ENCODE results near the gene CHRNA9.

CHRNA9 gene

DNA sequence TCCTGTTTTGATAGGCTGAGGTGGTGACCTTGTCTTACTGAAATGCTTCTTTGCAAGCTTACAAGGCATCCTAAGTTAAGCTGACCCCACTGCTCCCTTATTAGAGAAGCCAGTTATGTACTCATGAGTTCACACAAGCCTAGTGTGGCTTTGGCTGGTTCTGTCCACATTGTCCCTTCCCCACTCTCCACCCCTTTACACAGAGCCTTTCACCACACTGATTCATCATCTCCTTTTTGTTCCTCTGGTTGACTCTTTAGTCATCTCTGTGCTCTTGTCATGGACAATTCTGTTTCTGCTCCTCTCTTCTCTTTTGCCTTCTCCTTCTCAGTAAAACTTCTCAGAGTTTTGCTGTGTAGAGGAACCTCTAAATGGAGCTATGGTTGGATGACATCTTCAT is 4.9 kb downstream of the CHRNA9 start:
- DNase-seq (ENCODE audit: low read depth) = no peak

DNA sequence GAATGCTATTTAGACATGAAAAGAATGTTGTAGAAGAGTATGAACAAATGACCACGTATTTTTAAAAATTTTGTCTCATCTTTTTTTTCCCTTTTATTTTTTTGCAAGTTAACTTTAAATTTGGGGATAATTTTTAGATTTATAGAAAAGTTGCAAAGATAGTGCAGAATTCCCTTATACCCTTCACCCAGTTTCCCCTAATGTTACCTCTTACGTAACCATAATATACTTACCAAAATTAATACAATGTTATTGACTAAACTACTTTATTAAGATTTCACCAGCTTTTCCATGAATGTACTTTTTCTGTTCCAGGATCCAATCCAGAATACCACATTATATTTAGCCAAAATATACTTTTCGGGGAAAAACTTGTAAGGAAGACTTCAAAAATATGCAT is 12.3 kb downstream of the CHRNA9 start:
- no peak for DNase-seq (ENCODE audit: low read depth)

DNA sequence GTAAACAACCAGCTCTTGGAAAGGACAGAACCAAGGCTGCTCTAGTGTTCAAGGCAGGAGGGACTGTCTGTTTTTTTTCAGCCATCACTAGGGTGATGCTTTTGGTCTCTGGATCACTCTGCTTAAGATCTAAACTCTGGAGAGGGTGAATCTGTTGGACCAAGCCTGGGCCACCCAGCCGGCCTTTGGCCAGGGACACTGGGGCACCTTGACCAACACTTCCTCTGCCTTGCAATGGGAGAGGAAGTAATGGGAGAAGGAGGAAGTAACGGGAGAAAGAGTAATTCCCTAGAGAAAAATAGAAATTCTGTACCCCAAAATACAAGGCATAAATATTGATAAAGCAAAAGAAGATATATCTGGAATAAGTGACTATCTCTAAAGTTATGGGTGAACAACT is 12.9 kb downstream of the CHRNA9 start:
- DNase-seq (ENCODE audit: low read depth) = no peak

DNA sequence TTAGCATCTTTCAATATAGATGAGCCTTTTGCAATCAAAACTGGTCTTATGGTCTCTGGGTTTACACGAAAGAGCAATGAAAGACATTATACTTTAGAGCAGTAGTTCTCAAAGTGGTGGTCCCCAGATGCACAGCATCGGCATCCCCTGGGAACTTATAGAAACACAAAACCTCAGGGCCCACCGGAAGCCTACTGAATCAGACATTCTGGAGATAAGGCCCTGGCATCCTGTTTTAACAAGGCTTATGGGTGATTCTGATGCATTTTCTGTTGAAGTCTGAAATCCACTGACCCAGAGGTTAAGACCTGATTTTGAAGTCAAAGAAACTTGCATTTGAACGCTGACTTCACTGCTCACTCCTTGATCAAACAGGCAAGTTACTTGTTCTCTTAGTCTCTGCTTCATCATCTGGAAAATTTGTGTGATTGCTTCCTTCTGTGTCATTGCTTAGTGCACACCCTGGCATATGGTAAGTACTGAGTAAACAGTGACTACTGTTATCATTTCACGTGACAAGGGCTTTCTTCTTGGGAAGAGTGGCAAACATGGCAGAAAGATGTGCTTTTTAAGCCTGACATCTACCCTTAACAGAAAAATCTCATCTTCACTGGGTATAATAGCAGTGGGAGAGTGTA is 14.5 kb downstream of the CHRNA9 start:
- no peak for DNase-seq (ENCODE audit: low read depth)

DNA sequence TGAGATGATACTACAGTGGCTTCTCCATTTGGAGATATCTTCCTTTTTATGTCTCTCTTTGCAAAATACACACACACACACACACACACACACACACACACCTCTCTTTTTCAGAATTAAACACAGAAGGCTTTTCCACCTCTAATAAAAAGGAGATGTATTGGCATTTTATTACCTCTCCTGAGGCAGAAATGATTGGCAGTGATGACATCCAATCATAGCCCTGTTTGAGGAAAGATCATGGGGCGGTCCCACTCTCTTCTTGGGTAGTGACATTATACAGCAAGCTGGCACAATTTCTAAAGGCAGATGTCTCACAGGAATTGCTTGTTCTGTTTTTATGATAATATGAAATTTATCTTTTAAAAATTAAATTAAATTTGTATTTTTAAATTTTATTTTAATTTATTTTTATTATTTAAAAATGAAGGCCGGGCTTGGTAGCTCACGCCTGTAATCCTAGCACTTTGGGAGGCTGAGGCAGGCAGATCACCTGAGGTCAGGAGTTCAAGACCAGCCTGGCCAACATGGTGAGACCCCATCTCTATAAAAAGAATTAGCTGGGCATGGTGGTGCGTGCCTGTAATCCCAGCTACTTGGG is 15.6 kb downstream of the CHRNA9 start:
- no peak for DNase-seq (ENCODE audit: low read depth)

DNA sequence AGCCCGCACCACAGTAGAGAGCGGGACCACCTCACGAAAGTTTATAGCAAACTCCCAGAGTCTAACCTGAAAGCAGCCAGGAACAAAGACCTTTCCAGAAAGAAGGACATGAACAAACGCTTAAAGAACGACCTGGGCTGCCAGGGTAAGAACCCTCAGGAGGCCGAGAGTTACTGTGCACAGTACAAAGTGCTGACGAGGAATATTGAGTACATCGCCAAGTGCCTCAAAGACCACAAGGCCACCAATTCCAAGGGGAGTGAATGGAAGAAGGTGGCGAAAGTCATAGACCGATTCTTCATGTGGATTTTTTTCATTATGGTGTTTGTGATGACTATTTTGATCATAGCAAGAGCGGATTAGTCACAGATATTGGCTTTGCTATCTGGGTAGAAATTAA is 19.0 kb downstream of the CHRNA9 start:
- DNase-seq (ENCODE audit: low read depth) = no peak

DNA sequence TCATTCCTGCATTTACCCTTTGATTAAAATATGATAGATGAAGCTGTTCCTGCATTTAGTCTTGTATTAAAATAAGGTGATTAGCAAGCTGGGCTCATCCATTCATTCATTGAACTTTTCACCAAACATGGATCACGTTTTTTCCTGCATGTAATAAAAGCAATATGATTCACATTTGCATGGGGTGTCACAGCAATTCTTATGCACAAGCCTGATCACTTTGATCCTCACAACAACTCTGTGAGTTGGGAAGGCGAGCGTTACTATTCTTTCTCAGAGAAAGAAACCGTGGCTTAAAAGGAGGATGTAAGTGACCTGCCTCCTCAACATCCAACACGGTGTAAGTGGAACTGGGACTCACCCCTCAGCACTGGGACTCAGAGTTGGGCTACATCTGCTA is 20.0 kb downstream of the CHRNA9 start:
- DNase-seq (ENCODE audit: low read depth) = no peak

DNA sequence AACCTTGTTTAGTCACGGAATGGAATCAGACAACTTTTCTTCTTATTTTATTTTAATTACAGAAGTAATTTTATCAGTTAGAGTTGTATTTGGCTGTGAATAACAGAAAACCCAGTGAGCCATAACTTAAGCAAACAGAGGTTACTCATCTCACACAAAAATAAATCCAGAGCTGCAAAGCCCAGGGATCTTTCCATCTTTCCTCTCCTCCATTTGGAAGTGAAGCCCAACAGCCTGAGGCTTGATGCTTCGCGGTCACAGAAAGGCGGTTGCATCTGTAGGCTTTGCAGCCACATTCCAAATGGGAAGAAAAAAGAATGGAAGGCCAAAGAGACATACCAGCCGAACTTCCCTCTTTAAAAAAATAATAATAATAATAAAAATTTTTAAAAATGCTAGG is 22.6 kb downstream of the CHRNA9 start:
- no peak for DNase-seq (ENCODE audit: low read depth)

DNA sequence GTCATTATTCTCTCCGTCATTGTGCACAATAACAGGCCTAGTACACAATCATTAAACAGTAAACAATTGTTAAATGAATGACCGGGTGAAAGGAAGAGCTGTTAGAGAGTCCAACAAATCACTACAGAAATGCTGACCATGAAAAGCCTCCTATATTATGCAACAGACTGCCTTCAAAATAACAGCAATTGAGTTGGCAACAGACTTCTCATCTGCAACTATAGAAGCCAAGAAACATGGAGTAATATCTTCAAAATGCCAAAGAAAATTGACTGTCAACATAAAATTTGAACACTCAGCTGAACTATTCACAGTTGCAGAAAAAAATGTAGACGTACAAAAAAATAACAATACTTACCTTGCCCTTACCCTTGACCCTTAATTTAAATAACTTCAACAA is 26.2 kb downstream of the CHRNA9 start:
- no peak for DNase-seq (ENCODE audit: low read depth)

DNA sequence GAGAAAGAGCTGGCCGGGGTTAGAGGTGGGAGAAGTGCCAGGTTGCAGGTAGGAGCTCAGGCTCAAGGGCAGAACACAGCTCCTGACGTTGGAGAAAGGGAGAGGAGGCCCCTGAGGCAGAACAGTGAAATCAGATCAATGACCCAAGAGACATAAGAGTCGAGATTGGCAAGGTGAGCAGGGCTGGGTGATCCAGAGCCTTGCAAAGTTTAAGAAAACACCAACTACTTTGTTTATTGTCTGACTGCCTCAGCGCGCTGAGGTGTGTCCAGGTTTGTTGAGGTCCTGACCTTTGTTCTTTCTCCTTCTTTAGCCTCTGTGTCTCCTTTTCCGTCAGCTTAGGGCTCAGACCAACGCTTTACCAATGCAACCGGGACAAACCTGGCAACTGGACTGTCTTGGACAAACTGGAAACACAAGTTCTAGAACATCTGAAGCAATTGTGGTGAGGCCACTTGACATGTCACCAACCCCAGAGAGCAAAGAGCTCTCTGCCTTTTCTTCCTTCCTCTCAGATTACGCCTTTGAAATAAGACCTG is 28.3 kb downstream of the CHRNA9 start:
- DNase-seq (ENCODE audit: low read depth) = no peak

DNA sequence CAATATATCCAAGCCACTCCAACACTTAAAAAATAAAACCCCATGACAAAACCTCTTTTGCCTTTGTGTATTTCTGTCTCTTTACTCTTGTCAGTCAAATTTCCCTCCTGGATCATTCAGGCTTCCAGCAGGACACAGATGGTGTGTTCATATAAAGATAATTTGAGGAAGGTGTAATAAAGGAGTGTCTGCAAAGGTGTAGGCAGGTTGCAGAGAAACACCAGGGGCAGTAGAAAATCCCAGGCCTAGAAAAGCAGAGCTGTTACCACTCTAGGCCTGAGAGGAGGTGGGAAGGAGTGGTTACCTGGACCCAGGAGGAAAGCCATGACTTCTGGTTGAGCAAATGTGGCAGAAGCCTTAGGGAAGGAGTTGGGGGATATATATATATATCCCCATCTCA is 28.8 kb downstream of the CHRNA9 start:
- no peak for DNase-seq (ENCODE audit: low read depth)

DNA sequence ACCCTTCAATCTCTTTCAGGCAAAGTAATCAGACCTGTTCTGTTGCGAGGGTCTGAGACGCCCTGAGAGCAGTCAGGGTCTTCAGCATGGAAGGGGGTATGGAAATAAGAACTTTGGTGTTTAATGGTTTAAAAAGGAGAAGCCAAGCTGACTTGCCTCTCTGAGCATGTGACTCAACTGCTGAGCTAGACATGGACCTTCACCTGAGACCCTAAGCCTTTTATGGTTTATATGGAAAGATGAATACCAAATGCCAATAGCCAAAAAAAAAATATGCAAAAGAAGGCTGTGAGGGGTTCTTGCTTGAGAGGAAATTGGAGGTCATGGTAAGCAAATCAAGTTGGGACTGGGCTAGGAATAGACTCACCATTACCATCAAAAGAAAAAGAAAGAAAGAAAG is 30.6 kb downstream of the CHRNA9 start:
- DNase-seq (ENCODE audit: low read depth) = no peak

DNA sequence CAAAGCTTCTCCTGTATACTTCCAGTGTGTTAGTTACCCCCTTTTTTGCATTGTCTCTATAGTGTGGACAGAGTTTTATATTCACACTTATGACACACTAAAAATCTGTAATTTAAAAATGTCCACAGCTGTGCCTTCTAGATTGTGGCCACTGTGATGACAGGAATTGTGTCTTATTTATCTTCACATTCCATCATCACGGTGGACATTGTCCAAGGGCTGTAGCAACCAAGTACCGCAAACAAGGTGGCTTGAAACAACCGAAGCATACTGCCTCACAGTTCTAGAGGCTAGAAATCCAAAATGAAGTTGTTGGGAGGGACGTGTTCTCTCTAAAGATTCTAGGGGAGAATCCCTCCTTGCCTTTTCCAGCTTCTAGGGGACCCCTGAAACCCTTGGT is 32.3 kb downstream of the CHRNA9 start:
- DNase-seq (ENCODE audit: low read depth) = no peak

DNA sequence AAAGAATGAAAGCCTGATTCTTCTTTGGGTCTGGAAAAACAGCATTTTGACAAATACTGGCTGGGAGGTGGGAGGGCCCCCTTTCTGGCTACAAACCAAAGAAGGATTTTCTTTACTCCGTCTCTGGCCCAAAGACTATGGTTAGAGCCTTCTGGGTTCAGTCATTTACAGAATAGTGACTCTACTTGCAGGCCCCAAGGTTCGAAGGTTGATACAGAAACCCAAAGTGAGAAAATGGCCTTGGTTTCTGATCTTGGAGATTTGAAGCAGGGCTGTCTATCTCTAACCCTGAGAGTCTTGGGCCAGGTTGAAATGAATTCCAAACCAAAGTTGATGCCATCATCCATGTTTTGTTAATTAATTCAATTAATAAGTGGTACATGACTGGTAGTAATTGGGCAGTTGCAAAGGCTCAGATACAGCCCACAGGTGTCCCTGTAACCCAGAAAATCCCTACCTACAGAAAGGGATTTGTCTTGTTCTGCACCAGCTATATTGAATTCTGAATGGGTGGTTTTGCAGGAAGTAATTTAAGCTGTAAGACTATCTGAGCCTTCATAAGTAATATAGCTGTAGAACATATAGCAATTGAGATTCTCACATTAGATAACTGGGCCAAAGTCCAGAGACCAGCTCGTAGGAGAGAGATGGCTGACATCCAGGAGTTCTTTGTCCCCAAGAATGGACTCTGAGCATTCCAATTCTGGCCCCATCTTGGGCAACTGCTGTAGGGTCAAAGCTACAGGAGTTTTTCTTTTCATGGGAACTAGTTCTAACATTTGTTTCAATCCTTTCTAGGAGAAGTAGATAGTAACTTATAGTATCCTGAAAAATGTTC is 34.5 kb downstream of the CHRNA9 start:
- no peak for DNase-seq (ENCODE audit: low read depth)

DNA sequence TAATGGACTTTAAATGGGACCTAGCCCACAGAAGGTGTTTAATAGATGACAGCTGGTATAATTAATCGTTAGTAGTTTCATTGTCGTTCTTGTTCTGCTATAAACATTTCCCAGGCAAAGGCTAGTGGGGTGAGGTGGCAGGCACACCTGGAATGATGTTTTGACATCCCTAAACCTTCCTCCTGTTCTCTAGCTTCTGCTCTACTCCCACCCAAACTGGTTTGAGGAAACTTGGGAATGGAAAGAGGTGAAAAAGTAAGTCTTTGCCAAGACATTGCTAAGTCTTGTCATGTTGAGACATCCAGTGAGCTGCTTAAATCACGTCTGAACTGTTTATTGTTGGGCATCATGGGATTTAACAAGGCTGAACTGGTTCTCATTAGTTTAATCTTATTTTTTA is 37.5 kb downstream of the CHRNA9 start:
- no peak for DNase-seq (ENCODE audit: low read depth)

DNA sequence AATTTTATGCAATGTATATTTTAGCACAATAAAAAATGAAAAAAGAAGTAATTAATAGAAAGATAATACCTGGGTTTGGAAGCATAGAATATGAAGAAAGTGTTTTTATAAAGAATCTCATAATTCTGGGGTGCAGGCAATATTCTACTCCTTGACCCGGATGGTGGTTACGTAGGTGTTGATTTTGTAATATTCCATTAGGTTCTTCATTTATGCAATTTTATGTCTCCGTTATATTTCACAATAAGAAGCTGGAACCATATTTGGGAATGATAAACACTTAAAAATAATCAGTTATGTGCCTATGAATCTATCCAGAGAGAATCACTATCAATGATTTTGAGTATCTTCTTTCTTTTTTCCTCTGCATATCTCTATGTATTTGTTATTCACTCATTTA is 38.5 kb downstream of the CHRNA9 start:
- no peak for DNase-seq (ENCODE audit: low read depth)

DNA sequence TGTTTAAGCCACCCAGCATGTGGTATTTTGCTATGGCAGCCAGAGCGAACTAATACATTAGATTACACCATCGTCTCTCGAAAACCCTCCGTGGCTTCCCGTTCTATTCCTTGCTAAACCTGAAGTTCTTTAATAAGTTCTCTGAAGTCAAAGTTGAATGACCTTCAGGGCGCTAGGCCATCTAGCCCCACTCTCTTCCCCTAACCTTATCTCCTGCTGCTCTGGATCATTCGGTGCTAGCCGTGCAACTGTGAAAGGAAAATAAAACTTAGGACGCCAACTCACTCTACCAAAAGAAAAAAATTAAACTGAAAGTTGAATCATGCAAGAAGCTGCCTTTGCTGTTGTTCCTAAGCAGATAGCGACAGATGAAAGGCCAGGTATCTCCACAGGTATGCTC is 40.0 kb downstream of the CHRNA9 start:
- DNase-seq (ENCODE audit: low read depth) = no peak

DNA sequence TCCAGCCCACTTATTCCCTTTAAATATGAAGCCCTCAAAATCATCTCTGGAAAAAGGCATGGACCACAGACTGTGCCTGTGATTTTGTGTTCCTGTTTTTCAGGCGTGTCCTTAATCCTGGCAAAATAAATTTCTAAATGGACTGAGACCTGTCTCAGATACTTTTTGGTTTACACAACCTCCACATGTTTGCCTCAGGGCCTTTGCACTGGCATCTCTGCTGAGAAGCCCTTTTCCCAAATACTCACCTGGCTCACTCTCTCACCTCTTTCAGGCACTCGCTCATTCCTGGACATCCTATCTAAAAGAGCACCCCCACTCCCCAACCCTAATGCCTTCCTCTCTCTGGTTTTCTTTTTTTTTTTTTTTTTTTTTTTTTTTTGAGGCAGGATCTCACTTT is 40.5 kb downstream of the CHRNA9 start:
- DNase-seq (ENCODE audit: low read depth) = no peak

DNA sequence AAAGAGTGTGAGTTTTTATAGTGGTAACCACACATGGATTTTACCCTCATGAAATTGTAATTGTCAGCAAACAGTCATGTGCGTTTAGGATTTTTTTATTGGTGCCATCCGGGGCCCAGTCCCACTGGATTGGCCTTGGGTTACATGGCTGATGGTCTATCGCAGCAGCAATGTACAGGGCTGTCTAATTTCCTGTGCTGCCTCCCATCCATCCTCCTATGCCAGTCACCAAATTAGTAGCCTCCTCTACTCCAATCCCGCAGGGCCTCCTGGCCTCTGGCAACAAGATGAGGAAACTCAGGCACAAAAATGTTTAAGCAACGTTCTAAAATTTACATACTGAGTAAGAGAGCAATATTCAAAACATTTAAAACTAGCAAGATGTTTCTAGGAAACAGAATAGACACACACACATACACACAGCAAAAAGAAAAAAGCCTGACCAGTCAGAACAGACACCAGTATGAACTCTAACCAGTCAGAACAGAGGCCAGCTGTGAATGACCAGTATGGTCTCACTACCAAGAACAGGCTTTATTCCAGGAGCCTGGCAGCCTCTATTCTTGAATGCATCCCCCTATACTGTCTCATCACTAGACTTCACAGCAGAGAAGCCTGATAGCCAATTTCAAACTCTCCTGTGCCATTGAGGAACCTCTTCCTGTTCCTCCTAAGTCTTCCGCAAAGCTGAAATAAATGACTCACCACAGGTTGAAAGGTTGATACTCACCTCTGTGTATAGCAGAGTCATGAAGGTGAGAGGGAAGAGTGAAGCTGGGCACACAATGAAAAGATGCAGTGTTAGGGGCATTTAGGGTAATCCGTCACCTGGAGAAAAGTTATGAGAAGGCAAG is 42.6 kb downstream of the CHRNA9 start:
- no peak for DNase-seq (ENCODE audit: low read depth)

DNA sequence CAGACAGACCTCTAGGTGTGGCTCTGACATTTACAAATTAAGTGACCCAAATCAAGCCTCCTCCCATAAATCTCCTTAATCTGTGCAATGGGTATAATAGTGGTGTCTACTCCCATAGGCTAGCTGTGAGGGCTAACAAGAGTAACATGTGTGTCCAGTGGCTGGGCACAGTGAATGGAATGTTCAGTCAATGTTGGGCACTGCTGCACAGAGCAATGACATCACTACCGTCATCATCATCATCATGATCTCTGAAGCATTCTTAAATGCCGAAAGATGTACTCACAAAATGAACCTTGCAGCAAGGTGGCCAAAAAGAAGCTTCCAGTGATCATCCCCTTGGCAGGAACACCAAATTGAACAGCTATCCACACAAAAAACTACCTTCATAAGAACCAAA is 43.5 kb downstream of the CHRNA9 start:
- DNase-seq (ENCODE audit: low read depth) = no peak

DNA sequence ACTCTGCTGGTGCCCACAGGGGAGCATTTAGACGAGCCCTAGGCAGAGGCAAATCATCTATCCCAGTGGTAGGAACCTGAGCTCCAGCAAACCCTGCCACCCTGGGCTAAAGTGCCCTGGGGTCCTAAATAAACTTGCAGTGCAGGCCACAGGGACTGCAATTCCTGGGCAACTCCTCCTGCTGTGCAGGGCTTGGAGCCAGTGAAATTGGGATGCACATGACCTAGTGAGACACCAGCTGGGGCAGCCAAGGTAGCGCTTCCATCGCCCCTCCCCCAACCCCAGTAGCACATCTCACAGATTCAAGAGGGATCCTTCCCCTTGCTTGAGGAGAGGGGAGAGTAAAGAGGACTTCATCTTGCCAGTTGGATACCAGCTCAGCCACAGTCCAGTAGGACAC is 44.1 kb downstream of the CHRNA9 start:
- no peak for DNase-seq (ENCODE audit: low read depth)

DNA sequence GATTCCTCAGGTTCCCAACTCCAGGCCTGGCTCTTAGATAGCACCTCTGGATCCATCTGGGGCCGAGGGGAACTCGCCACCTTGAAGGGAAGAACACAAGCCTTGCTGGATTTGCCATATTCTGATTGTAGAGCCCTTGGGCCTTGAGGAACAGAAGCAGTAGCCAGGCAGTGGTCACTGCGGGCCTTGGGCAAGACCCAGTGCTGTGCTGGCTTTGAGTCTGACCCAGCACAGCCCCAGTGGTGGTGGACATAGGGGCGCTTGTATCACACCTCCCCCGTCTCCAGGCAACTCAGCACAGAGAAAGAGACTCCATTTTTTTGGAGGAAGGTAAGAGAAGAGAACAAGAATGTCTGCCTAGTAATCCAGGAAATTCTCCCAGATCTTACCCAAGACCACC is 45.5 kb downstream of the CHRNA9 start:
- DNase-seq (ENCODE audit: low read depth) = no peak

All from activated T-cell treated with anti-CD3 and anti-CD28 coated beads for 24 hours (primary cell).